ENCODE measurements around the gene GABBR1.
A peak's percentile ranks its signal among the peaks of the same experiment; 100 is the strongest.

GABBR1 gene

GRCh38 chr6:29652198-29652584 is 19.2 kb upstream of the GABBR1 start:
- DNase-seq, result no peak

- DNase-seq, result peak; percentile 24
Measured at GRCh38 chr6:29651413-29652197, 18.6 kb upstream of the GABBR1 start.

- peak; percentile 97 for DNase-seq
Measured at GRCh38 chr6:29649701-29650673, 17.0 kb upstream of the GABBR1 start.

GRCh38 chr6:29647927-29648642 is 15.1 kb upstream of the GABBR1 start:
- DNase-seq, result peak; percentile 20

- no peak for DNase-seq
Measured at GRCh38 chr6:29641430-29642148, 8.6 kb upstream of the GABBR1 start.

- no peak for DNase-seq
Measured at GRCh38 chr6:29637247-29637646, 4.3 kb upstream of the GABBR1 start.

GRCh38 chr6:29633534-29633905 is 537 bp upstream of the GABBR1 start:
- peak; percentile 45 for DNase-seq

- peak; percentile 58 for DNase-seq
Measured at GRCh38 chr6:29631860-29632731, 887 bp downstream of the GABBR1 start.

GRCh38 chr6:29631209-29631810 is 1.7 kb downstream of the GABBR1 start:
- no peak for DNase-seq

- DNase-seq, result no peak
Measured at GRCh38 chr6:29630315-29630714, 2.7 kb downstream of the GABBR1 start.

- DNase-seq, result no peak
Measured at GRCh38 chr6:29629571-29629970, 3.4 kb downstream of the GABBR1 start.

- peak; percentile 89 for DNase-seq
Measured at GRCh38 chr6:29628419-29629281, 4.3 kb downstream of the GABBR1 start.

- DNase-seq, result peak; percentile 64
Measured at GRCh38 chr6:29627755-29628418, 5.1 kb downstream of the GABBR1 start.

GRCh38 chr6:29626948-29627754 is 5.8 kb downstream of the GABBR1 start:
- no peak for DNase-seq

- DNase-seq, result no peak
Measured at GRCh38 chr6:29625337-29625930, 7.5 kb downstream of the GABBR1 start.

- DNase-seq, result no peak
Measured at GRCh38 chr6:29624520-29624961, 8.4 kb downstream of the GABBR1 start.

- DNase-seq, result no peak
Measured at GRCh38 chr6:29620630-29621029, 12.4 kb downstream of the GABBR1 start.

GRCh38 chr6:29619578-29620160 is 13.3 kb downstream of the GABBR1 start:
- DNase-seq, result no peak
